A172 (cell line): ENCODE measurements around the gene NEUROD4. TPM values are rescaled to one million over a fixed set of nuclear protein-coding genes. Genes with fewer than 3 reads are reported as not detected.

Source experiments
- DNase-seq: peaks from one replicate; pipeline ENCODE4 v3.0.0-alpha.2; 2015; ENCODE audit warnings: low spot score
- total RNA-seq: library from RNA; depleted of rRNA; stranded (reverse); fragments of >200 nt; shearing (Covaris generic); gene quantifications from 2 replicates; pipeline ENCODE4 v1.2.3, GENCODE V29; 2014

NEUROD4 gene
- total RNA-seq, 1 experiment from 2014 or later: not detected

DNA sequence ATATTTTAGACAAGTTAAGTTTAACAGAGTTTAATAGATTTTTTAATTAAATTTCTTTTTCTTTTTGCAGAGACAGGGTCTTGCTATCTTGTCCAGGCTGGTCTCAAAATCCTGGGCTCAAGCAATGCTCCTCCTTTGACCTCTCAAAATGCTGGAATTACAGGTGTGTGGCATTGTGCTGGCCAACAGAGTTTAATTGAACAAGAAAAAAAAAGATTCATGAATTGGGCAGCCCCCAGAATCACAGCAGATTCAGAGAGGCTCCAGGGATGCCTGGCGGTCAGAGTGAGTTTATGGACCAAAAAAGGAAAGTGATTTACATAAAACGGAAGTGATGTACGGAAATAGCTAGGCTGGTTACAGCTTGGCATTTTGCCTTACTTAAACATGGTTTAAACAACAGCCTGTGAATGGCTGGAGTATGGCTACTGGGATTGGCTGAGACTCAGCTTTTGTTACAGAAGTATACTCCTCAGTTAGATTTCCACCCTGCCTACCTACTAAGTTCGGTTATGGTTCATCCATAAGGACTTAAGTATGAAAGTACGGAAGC, 20.7 kb upstream of the NEUROD4 start:
- no peak for DNase-seq

DNA sequence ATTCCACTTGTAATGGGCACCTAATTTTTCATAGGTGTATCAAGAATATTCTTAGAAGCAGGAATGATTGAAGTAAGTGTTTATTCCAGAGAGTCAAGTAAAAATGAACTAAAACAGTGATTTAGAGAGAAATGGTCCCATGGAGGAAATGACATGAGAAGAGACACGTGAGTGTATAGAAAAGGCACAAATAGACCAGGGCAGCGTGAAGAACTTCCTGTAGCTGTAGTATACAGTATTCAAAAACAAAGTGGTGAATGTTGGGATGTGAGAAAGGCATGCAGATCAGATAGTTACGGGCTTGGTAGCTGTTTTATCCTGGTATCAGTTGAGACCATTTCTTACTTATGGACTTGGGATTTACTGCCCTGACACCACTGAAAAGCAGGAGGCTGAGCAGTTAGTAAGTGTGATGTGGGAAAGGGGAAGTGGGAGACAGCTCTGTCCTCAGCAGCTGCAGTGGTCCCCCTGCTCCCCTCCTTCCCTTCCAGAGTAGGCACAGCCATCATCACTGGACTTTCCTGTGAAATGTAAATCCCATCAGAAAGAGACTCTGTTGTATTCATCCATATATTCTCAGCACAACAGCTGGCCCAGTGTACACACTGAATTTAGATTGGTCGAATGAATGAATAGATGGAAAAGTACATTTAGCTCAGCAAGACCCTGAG, 18.4 kb upstream of the NEUROD4 start:
- no peak for DNase-seq

DNA sequence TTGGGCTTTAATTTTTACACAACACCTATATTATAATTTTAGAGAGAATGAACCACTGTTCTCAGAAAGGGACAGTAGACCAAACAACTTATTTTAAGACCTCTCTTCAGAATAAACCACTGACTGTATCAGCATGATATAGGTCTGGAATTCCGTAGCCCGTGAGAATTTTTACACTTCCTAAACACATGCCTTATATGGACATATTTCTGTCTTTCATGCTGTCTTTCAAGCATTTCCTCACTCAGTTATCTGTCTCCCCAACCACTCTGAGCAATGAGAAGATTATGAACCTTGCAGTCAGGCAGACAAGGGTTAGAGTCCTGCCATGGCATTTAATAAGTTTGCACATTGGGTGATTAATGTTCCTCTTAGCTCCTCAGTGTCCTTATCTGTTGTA, 17.4 kb upstream of the NEUROD4 start:
- no peak for DNase-seq

DNA sequence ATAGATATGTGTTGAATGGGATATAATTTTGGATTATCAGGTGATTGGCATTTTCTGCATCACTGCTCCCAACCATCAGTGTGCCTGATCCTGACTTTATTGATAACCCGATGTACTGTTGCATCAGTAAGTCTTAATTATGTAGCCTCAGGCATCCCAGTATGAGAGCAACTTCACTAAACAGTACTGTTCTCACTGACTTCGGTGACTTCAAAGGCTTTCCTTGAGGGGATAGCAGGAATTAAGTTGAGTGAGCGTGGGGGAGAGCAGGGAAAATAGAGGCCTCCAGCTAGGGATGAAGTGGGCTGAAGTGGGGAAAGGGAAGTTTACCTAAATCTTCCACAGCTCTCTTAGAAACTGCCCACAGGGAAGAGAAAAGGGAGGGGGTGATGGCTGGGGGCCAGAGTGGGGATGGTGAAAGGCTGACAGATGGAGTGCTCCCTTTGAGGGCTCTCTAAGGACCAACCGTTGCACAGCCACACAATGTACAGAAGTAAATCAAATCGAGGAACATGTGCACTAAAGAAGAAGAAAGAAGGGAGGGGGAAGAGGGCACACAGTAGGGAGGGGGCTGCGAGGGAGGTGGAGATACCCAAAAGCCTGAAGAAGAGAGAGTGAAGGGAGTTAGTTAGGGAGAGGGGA, 10.7 kb upstream of the NEUROD4 start:
- DNase-seq: no peak

DNA sequence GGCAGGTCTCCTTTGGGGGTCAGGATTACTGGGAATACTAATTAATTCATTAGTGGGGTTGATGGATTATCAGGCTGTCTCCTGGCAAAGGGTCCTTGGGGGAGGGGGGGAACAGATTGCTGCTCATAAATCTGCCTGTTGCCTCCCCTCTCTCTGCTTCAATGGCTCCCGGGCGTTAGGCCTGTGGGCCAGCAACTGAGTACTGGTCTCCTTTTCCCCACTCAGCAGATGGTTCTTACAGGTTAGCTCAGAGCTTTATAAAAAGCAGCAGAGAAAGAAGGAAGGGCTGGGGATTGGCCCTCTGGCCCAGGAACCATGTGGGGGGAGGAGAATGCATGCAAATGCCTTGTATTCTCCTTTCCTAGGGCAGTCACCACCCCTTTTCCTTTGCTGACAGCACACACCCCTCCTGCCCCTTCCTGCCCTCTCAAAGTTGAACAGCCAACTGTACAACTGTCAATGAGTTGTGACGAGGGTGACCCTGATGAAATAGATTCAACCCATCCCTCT, 2.3 kb upstream of the NEUROD4 start:
- DNase-seq: no peak

DNA sequence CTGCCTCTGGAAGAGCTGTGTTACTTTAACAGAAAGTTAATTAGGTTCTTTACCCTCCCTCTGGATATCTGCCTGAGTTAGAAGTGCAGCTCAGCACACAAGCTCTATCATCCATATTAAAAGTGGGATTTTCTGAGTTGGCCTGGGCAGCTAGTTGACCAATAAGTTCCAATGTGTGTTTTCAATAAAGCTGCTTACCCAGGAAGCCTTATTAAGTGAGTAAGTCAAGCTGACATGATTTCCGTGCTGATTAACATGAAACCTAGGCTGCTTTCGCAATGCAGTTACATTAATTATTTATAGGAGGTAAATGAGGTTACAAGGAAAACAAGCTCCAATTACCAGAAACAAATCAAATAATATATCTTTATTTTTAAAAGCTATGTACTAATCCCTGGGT, 4.8 kb downstream of the NEUROD4 start:
- no peak for DNase-seq

DNA sequence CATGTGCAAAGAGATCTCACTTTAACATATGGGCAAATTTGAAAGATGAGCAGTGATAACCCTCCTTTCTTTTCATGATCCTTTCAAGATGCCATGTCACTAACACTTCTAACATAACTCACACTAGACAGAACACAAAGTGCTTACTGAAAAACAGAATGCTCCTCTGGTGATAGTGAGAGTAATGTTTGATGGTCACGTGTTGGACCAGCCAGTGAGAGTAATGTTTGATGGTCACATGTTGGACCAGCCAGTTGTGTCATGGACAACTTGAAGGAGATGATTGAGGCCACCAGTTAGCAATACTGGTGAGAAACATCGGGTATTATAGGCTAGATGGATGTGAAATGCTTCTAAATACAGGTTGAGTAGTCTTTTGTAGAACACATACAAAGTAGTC, 5.7 kb downstream of the NEUROD4 start:
- DNase-seq: no peak

DNA sequence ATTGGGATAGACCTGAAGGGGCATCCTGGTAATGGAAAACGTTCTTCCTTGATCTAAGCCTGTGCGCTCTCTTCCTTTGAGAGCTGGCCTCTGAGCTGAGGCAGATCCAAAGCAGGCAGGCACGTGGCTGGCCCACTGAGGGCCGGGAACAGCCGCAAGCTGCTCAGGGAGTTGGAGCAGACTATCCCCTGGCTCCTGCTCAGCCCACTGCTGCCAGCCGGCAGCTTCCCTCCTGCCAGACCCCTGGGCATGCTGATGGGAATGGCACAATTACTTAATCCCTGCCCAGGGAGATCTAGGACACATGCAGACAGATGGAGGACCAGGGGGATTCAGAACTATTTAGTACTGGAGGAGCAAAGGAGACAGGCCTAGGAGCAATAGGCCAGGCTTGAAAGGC, 14.4 kb downstream of the NEUROD4 start:
- DNase-seq: no peak

DNA sequence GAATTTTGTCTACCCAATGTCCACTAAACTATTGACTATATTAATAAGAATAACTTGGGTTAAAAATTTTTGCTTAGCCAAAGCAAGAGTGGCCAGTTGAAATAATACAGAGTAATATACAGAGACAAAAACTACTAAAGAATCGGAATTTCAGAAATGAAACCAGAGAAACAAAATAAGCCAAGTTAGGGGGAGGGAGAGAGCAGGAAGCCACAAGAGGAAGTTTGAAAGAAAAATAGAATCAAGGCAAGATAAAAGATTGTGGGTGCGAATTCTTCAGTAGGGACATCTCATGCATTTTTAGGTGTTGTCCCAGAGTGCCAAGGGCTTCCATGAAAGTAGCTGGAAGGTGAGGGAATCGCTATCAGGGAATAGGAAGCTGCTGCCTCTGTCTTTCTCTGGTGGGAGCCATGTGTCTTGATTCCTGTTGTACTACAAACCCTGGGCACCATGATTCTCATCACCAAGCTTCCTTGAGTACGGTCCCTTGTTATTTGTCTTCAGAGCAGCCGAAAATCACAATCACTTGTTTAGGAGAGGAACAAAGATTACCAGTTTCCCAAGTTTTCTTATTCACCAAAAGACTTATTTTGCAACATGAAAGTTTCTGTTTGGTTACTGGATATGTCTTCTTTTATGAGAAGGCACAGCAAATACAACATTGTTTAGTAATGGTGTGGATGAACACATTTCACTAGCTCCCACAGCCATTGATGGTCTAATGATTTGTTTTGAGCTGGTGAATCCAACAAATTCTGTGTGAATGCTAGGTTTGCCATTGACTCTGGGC, 16.7 kb downstream of the NEUROD4 start:
- no peak for DNase-seq

DNA sequence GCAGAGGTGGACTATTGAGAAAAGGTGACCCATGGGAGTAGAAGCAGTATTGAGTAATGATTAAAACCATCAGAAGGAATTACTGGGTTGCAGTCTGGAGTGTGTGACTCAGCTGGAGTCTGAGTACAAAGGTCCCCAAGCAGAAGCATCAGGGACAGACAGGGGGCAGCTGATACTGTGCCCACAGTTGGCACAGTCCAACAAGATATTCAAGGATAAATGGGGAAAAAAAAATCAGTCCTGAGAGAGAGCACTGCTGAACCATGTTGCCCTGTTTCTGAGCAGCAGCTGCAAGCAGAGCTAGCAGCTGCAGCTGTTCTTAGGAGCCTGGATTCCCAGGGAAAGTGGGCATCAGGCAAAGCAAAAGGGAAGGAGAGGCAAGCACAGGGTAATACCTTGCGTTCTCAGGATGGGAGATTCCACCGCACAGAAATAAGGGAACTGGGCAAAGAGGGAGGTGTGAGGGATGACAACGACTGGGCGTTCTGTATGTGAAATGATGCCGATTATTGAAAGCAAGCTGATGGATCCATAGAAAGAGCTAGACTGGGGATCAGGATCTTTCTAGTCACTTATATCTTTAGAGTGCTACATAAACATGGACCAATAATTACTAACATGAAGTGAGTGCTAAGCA, 17.7 kb downstream of the NEUROD4 start:
- DNase-seq: no peak

DNA sequence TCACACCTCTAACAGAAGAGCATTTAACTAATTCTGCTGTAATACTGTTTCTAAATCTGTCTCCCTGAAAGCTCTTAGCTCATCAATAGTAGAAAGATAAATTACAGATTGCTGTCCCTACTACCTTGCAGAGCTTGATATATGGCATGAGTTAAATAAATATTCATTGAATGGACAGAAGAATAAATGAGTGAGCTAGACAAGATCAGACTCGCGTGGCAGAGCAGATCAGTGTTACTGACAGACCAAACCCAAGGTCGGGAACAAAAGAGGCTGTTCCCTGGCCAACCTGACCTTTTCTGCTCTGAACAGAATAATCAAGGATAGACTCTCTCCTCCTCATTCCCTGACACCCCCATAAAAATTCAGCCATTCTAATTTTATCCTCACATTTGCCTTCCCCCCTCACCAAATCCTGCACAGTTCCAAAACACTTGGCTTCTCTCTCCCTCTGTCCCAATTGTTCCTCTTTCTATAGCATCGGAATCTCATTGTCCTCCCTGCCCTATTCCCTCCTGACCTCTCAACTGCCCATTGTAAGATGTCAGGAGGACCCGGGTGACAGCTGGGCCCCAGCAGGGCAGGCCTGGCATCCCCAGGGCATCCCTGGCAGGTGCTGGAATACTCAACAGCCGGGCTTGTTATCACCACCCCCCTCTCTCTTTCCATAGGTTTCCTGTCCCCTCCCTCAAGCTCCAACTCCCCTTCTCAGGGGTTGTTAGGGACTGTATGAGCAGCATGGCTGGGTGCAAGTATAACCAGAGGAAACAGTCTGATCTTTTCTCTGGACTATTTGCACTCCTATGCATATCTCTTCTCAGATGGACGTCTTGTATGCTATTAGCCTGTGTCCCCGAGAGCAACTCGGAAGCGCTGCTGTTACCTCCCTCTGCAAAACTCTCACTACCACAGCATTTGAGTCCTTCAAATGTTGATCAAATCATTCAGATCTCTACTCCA, 19.9 kb downstream of the NEUROD4 start:
- DNase-seq: no peak

DNA sequence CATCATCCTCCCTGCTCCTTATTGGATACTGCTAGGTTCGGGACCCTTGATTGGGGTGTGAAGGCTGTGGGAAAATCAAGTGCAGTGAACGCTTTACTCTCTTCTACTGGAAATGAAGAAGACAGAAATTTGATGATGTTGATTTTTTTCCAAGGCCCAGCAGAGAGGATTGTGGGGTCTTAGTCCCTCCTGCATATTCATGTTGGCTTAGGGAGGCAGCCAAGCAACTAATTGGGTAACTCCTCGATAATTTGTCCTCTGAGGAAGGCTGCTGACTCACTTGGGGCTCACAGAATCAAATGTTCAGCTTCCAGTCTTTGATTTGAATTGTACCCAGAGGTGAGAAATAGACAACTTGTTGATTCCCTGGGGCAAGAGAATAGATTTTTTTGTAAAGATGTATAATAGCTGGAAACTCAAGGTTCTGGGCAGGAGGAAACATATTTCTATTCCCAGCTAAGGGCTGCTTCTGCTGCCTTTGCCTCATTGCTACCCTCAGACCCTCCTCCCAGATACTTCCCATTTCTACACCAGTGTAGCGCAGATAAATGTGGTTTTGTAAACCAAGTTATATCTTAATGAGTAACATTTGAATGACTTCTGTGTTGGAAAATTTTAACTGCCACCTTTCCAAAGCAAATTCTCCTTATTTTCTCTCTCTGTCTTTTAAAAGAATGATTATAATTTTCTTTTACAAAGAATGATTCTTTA, 21.7 kb downstream of the NEUROD4 start:
- DNase-seq: no peak

DNA sequence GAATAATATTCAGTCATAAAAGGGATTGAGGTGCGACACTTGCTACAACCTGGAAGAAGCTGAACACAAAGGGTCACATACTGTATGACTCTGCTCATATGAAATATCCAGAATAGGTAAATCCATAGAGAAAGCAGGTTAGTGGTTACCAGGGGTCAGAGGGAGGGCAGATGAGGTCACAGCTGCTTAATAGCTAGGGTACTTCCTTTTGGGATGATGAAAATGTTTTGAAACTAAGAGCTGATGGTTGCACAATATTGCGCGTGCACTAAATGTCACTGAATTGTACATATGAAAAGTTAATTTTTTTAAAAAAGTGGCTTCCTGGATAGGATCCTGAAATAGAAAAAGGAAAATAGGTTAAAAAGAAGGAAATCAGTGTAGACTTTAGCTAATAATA, 23.8 kb downstream of the NEUROD4 start:
- no peak for DNase-seq

DNA sequence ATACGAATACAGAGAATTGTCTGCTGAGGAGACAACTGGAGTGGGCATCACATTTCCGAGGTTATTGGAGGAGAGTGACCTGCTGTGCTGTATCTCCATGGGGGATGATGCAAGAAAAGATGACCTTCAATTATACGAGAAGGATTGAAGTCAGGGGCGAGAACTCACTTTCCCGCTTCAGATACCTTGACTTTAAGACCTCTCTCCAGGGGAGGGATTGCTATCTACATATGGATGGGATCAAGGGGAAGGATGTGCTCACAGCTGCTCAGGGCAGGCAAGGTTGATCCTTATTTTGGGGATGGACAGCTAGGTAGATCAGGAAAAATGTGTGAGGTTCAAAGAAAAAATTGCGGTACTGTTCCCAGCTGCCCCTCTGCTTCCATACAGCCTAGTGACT, 24.4 kb downstream of the NEUROD4 start:
- DNase-seq: no peak

DNA sequence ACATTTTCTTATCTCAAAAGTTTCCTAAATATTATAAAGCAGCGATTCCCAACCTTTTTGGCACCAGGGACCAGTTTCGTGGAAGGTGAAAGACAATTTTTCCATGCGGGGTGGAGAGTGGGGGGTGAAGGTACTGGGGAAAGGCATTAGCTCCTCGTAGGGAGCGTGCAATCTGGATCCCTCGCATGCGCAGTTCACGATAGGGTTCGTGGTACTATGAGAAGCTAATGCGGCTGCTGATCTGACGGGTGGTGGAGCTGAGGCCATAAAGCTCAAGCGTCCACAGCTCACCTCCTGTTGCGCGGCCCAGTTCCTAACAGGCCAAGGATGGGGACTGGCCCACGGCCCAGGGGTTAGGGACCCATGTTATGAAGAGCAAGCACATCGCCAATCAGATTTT, 29.9 kb downstream of the NEUROD4 start:
- DNase-seq: no peak

DNA sequence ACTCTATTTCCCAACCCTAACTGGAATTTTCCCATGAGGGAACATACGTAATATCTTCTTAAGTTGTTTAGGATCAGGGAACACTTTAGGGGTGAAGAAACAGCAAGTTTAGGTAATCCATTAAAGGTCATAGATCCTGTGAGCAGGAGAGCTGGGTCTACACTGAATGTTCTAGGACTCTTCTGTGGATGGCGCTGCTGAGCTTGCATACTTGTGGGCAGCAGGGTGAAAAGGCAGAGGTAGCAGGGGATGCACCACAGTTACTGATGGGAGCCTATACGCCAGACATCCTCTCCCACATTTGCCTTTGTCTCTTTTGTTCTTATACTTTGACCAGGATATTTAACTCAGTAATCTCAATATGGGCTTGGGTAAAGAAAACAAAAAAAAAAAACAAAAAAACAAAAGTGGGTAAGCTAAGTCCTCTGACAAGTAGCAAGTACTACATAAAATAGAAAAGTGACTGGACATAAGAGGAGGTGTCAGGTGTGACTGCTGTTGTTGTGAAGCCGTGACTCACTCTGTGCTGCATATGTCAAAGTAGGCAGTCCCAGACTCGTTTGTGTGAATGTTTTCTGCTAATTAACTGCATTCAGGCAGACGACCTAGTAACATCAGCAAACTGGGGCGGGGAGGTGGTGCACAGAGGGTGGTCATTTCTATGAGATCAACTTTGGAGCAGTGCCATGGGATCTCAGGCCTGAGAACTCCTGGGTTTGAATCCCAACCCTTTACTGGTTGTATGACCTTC, 31.6 kb downstream of the NEUROD4 start:
- no peak for DNase-seq

DNA sequence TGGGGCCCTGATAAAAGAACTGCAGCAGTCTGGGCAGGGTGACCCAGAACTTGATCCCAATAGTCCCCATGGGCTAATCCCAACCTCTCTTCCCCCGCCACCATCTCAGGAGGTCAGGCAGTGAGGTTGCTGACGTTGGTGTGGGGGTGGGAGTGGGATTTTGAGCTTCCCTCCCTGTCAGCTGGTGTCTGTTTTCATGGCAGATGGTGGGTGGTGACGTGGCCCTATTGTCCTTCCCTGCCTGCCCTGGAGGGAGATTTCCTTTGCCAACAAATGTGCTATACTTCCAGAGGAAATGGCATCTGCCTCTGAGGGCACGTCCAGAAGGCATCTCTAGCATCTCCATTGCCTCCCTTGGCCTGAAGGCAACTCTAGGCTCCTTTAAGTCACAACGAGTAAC, 37.7 kb downstream of the NEUROD4 start:
- DNase-seq: no peak

DNA sequence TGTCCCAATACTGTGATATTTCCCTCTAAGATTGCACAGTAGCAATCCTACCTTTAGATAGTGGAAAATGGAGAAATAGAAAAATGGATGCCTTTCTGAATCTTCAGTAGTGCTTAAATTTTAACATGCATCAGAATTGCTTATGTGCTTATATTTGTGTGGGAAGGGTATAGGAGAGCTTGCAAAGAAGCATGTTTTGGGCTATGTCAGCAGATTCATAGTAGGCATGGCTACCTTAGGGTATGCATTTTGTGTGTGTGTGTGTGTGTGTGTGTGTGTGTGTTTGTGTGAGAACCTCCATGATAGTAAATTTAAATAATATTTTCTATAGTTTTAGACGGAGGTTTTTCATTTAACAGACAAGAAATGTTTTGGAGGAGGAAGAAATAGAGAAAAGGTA, 38.3 kb downstream of the NEUROD4 start:
- no peak for DNase-seq

DNA sequence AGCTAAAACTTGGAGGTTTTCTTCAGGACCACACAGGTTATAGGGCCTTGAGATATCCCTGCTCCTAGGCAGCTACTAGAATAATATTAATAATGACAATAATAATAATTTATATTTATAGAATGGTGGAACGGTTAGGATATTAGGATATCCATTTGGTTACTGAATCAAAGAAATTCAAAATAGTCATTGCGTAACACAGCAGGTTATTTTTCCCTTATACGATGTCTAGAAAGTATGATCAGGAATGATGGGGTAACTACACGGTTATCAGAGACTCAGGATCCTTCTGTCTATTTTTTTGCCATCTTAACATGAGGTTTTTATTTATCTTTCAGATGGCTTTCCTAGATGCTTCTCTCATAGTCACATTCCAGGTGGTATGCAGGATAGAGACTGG, 39.0 kb downstream of the NEUROD4 start:
- DNase-seq: no peak

DNA sequence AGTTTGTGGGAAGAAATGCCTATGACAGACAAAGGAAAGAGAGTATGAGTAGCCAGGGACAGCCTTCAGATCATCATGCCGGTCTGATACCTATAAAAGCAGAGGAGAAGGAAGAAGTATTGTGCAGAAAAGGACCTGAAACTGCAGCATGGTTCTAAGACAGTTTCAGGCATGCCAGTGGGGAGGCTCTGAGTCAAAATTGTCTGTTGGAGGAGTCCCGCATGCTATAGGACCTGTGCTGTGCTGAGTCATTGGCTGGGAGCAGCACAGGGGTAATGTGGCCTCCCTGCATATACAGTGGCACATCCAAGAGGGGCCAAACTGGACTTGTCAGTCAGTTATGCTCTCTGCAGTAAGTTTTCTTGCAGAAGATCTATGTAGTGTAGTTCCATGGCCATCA, 40.7 kb downstream of the NEUROD4 start:
- no peak for DNase-seq
